ENCODE data around the gene GLT1D1.

The GLT1D1 gene

GRCh38 chr12:128966203-128966810 is 113.0 kb downstream of the GLT1D1 start:
- DNase-seq (ENCODE audit: low spot score), result no peak

GRCh38 chr12:128968668-128969067 is 115.4 kb downstream of the GLT1D1 start:
- no peak for DNase-seq (ENCODE audit: low spot score)

- no peak for DNase-seq (ENCODE audit: low spot score)
Measured at GRCh38 chr12:128969480-128970055, 116.3 kb downstream of the GLT1D1 start.

DNA sequence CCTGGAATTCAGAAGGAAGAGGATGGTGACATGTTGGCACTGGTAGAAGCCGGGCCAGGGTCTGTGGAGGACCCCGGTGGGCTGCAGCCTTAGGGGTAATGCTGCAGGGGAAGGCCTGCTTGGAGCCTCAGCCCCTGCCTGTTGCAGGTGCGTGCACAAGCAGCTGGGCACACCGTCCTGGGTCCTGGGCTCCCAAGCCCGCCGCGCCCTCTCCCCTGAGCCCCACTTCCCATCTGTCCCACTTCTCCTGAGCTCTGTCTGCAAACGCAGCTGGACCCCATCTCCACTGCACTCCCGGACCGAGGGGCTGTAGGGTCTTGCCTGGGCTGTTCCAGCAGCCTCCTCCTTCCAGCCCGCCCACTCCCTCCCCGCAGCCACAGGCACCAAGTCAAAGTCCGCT is 116.8 kb downstream of the GLT1D1 start:
- DNase-seq (ENCODE audit: low spot score), result no peak

DNA sequence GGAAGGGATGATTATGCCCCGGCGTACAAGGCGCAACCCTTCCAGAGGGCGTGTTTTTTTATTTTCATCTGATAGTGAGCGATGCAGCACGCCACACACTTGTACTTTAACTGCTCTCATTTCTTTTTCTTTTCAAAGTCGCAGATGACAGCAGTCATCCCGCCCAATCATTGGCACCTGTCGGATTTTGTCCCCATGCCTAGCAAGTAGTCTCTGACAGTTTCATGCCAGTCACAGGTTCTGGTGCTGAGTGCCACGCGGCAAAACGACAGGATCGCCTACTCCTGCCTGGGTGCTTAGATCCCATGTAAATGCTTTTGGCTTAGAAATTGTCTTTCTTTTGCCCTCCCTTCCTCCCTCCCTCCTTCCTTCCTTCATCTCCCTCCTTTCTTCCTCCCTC is 117.7 kb downstream of the GLT1D1 start:
- DNase-seq (ENCODE audit: low spot score), result no peak

DNA sequence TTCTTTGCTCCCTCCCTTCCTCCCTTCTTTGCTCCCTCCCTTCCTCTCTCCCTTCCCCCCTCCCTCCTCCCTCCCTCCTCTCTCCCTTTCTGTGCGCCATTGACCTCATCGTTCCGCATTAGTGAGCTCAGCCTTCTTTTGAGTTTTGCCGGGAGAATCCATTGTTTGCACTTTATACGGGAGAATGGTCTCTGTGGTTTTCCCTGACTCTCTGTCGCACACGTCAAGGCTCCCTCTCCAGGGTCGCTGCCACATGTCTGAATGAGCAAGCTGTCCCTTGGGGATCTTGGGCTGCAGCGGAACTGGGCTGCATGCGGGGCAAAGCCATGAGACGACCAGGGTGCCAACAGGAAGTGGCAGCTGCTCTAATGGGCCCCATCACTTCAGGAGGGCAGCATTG is 118.5 kb downstream of the GLT1D1 start:
- DNase-seq (ENCODE audit: low spot score), result no peak

DNA sequence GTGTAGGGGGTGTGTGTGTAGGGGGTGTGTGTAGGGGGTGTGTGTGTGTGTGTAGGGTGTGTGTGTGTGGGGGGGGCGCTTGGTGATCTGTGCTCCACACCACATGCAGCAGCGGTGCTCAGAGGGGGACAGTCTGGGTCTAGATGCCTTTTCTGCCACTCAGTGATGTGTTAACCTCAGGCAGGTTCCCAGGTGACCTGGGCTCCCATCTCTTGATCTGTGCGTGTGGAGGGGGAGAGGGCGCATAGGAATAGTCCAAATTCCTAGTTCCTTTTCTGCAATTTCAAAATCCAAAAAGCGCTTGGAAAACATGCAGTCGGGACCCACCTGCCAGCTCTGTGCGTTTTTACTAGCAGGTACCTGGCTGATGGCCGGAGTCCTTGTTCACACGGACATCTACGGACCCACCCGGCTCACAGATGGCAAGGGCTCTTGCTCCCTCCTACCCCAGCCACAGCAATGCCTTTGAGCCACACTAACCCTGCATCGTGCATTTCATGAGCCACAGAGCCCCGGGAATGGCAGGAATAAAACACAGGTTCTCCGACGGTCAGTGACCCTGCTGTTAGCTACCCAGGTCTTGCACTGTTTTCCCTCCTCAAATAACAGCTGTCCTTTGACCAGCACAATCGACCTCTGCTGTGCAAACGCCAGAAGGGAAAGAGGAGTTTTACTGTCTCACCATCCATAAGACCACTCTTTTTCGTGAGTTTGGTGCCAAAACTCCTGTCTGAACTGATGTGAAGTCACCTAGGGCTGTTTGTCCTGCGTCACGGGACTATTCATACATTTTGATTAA is 120.8 kb downstream of the GLT1D1 start:
- no peak for DNase-seq (ENCODE audit: low spot score)

DNA sequence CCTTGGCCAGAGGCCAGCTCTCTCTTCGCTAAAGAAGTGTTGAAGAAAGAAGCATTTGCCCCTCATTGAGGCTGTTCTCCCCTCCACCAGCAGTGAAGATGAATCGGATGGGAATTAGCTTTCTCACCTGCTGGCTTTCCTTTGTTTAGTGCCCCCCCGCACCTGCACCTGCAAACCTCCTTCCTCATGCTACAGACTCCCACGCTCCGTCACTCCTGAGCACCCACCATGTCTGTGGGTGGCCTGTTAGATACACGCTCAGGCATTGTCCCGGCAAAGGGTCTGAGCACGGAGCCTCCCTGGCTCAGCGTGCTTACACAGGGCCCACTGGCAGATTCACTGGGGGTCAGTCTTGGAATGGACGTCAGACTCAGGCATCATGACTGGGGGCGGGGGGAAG is 121.6 kb downstream of the GLT1D1 start:
- DNase-seq (ENCODE audit: low spot score), result no peak

DNA sequence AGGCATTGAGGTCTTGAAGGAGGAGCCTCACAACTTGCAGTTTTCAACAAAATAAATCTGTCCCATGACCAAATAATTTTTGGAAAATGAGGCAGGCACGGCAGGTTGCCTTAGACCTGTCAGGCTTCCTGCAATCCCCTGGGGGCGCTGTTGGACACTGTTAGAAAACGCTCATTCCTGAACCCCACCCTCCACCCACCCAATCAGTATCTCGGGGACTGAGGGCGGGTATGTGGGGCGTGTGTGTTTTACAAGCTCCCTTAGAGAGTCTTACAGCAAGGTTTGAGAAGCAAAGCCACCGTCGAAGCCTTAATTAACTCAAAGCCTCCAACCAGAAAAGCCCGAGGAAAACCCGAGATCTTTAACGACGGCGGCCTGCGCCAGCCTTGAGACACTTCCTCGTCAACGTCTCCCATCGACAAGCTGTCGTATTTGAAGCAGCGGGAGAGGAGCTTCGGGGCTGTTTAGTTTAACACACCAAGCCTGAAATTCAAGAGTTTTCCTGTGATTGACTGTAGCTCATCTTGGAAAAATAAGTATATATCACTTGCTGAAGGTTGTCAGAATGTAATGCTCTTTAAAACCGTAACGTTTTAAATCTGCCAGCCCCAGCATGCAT is 123.0 kb downstream of the GLT1D1 start:
- no peak for DNase-seq (ENCODE audit: low spot score)

- DNase-seq (ENCODE audit: low spot score), result no peak
Measured at GRCh38 chr12:128977441-128977840, 124.2 kb downstream of the GLT1D1 start.

- no peak for DNase-seq (ENCODE audit: low spot score)
Measured at GRCh38 chr12:128978067-128978466, 124.8 kb downstream of the GLT1D1 start.

GRCh38 chr12:128980623-128981022 is 127.3 kb downstream of the GLT1D1 start:
- DNase-seq (ENCODE audit: low spot score), result no peak

- no peak for DNase-seq (ENCODE audit: low spot score)
Measured at GRCh38 chr12:128981971-128982533, 128.8 kb downstream of the GLT1D1 start.

GRCh38 chr12:128982933-128983332 is 129.7 kb downstream of the GLT1D1 start:
- no peak for DNase-seq (ENCODE audit: low spot score)

DNA sequence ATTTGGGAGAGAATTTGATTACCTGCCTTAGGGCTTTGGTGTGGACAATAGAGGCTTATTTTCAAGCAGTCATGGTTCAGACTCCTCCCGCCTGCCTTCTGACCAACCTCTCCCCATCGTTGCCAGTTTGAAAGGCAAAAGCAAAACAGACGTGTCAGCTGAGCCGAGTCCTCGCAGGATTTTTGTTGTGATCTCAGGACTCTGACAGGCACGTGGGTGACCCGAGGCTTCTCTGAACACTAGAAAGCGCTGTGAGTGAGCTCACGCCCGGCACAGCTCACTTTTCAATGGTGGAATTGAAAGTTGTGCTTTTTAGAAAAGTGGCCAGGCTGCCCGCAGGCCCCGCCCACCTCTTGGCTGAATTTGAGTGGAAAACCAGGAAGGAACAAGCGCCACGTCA is 130.1 kb downstream of the GLT1D1 start:
- no peak for DNase-seq (ENCODE audit: low spot score)

- DNase-seq (ENCODE audit: low spot score), result no peak
Measured at GRCh38 chr12:128986957-128987356, 133.7 kb downstream of the GLT1D1 start.

- DNase-seq (ENCODE audit: low spot score), result no peak
Measured at GRCh38 chr12:128989287-128989686, 136.0 kb downstream of the GLT1D1 start.

DNA sequence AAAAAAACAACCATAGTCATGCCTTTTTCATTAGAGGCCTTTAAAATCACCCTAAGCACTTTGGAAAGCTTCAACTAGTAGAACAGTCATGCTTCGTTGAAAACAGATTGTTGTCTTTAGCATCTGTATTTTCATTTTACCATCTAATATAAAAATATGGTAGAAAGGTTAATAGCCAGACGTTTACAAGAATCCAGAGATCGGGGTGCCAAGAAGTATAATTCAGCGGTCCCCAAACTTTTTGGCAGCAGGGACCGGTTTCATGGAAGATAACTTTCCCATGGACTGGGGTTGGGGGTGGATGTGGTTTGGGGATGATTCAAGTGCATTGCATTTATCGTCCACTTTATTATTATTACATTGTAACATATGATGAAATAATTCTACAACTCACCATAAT is 138.4 kb downstream of the GLT1D1 start:
- DNase-seq (ENCODE audit: low spot score), result no peak

- DNase-seq (ENCODE audit: low spot score), result no peak
Measured at GRCh38 chr12:128992116-128992515, 138.8 kb downstream of the GLT1D1 start.

DNA sequence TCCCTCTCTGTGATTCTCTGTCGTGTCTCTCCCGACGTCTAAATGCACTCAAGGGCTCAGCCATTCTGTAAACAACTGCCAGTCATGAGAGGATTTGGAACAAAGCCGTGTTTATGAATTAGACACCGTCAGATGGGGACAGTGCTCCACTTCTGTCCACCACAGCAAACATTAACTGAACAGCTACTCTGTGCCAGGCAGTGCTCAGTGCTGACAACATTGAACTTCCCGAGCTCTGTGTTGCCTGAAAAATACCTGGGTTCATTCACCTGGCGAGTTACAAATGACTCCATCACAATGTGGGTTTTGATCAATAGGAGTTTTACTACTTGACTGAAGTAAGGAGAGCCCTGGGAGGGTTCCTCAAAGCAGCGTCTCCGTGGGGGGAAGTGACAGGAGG is 139.3 kb downstream of the GLT1D1 start:
- DNase-seq (ENCODE audit: low spot score), result no peak

DNA sequence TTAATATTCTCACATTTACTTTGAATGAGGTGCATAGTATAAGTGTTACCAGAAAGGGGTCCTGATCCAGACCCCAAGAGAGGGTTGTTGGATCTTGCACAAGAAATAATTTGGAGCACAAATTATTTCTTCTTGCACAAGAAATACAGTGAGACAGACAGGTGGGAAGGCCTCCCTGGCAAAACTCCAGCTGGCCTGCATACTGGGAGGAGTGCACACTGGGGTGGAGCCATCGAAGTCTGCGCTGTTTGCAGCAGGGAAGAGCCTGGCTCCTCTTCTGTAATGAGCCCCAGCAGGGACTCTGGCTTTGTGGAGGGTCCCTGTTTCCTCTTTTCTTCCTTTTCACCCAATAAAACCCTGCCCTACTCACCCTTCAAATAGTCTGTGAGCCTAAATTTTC is 141.6 kb downstream of the GLT1D1 start:
- DNase-seq (ENCODE audit: low spot score), result no peak

GRCh38 chr12:128995619-128996018 is 142.3 kb downstream of the GLT1D1 start:
- DNase-seq (ENCODE audit: low spot score), result no peak

DNA sequence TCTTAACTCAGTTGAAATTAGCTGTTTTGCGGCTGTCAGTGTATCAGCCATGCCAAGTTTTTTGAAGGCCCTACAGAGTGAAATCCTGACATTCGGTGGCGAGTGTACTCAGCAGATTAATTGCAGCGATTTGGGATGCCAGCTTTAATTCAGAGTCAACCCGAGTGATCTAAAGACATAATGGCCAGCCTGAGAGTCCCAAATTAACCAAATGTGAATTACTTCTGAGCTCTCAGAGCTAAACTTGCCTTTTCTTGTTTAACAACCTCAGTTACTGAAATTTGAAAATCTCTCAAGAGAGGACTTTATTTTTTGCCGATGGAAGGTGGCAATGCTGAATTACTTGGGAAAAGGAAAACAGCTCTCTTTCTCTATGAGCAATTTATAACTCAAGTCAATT is 148.5 kb downstream of the GLT1D1 start:
- DNase-seq (ENCODE audit: low spot score), result no peak
